IPS DF 19.7 (cell line): ENCODE results near the gene AMOTL1.
"Not testable (repeated sequence)": the region's sequence is repeated elsewhere in the genome, so short reads cannot be mapped to it uniquely, and the experiment has no call there.

Experiments used
- DNase-seq: peaks from one replicate; pipeline ENCODE4 v3.0.0-alpha.2; 2013; ENCODE audit warnings: low read depth, low spot score

The AMOTL1 gene

DNA sequence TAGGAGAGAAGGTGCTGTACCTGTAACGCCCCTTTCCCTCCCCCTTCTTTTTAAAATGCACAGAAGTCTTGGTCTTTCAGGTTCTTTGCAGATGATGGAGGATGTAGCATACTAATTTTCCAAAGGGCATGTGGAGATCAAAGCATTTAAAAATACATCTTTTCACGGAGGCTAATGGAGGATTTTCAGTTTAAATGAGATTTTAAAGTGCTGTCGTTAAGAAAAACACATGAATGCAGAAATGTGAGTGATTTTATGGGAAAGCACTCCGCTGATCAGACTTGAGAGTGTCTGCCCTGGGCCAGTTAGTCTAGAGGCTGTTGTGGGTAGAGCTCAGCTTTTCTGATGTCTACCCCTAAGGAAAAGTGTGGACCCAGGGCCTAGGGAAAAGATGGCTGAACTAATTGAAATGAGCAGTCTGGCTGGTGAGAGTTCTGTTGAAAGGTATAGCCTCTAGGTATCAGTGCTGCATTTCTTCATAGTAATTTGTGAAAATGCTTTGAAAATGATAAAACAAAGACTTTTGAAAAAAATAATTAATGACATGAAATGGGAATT lies 2.5 kb downstream of the AMOTL1 start:
- DNase-seq: no peak

DNA sequence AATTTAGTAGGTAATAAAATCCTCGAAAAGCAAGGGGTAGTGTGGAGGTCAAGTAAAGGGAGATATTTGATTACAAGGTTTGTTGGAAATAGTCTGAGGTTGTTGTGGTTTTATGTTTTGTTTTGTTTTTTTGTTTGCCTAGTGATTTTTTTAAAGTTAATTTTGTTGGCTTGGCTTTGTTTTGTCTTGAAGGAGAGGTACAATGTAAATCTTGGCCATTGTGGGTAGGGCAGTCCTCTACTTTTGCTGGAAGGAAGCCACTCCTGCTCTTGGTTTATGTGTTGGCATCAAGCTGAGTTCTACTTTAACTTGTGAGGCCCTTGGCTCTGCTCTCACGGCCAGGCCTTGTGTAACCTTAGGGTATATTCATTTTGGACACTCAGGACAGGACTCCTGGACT lies 3.2 kb downstream of the AMOTL1 start:
- DNase-seq: no peak

DNA sequence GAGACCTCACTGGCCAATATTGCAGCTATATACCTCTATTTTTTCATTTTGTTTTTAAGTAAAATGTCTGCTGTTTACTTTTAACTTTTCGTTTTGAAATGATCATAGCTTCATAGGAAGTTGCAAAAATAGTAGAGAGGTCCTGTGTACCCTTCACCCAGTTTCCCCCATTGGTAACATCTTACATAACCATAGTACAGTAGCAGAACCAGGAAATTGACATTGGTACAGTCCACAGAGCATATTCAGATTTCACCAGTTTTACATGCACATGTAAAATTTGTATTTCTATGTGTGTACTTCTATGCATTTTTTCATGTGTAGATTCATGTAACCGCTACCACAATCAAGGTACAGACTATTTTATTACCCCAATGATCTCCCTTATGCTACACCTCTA lies 3.8 kb downstream of the AMOTL1 start:
- DNase-seq: no peak

DNA sequence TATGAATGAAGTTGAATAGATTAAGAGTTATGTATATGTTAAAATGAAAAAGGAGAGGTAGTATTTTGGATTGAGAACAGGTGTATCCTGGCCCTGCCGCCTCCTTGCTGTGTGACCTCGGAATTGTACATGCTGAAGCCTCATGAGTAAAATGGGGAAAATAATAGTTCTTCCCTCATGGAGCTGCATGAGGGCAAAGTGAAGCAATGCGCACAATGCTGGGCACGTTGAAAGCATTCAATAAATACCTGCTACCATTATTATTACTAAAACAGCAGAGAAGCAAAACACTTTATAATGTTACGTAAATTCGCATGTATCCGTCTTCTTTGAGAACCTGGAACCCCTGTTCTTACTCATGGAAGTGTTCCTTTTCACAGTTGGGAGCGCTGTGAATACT lies 5.7 kb downstream of the AMOTL1 start:
- no peak for DNase-seq

DNA sequence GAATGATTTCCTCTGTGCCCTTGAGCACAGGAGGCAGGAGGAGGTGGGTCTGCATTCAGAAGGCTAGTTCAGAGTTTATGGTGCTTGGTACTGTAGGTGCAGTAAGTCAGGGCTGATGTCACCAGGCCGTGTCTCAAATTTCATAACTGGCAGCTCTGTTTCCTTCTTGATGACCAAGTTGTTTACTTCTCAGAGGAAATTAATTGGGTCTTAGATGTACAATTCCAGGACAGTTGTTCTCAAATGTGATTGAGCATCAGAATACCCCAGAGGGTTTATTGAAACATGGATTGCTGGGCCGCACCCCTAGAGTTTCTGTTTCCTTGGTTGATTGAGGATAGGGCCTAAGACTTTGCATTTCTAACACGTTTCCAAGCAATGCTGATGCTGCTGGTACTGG lies 6.2 kb downstream of the AMOTL1 start:
- no peak for DNase-seq

DNA sequence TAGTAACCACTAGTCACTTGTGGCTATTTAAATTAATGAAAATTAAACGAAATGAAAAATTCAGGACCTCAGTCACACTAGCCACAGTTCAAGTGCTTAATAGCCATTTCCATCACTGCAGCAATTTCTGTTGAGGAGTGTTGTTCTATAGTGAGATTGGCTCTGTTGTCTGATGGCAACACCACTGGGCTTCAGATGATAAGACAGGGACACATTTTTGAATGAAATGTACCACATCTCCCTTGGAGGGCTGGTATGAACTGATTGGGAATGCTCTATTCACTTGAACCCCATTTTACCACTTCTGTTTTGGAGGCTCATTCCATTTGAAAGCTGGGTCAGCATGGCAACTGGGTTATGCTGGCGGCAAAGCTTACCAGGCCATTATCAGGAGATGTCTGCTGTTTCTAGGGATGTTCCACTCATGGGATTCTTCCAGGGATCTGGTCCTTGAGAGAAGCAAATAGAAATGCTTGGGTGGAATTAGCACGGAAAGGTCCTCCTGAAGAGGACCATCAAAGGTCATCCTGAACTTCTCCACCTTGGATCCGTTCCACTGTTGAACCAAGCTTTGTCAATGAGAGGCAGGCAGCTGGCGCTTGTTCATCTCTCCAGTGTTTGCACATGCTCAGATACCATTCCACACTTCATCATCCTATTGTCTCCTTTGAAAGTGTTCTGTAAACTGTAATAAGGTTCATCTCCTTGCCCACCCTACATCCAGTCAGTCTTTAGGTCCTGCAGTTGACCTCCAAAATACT lies 7.6 kb downstream of the AMOTL1 start:
- no peak for DNase-seq

DNA sequence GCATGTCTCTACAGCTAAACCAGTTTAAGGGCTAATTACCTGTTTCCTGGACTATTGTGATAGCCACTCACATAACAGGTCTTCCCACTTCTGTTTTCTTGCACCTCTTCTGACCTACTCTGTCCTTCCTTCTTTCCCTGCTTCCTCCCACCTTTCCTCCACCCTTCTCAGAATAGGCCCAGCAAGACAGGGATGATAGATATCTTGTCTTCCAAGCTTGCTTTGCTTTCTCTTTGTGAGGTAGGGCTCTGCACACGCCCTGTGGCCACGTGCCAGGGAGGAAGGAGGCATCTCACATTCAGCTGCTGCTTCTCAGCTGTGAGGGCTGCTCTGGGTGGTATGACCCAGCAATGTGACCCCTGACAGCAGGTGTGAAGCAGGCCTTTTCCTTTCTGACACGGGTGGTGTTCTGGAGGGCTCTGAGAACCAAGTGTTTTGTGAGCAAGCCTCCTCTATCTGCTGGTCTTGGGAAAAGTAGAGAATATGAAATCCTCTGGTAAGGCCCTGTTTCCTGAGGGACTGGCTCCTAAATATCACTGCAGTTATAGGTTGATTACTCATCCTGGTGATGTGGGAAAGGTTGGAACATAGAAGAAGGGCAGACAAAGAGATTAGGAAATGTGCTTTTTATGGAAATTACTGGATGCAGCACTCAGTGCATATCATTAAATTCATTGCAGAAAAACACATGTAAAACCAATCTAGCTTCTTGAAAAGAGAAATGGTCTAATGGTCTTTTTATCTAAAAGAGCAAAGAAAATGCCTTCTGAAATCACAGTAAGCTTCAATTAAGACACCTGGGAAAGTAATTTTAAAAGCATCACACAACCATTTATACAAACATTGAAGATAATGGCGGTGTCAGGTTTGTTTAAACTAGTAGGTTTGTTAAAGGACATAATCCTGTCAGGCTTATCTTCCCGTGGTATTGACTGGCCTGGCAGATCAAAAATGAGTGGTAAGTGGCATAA lies 8.5 kb downstream of the AMOTL1 start:
- no peak for DNase-seq

DNA sequence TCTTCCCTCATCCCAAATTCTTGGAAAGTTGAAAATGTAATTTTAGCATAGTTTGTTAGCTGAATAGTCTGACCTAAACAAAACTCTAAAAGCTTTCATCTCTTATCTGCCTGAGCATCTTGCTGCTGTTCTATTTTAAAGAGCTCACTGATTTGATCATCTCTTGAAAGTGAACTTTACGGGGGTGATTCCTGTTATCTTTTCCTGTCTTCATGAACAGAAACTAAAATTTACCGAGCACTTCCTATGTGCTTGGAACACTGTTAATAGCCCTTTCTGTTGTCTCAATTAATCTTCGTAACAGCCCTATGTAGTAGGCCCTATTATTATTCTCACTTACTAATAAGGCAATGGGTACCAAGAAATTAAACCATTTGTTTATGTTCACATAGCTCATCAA lies 12.3 kb downstream of the AMOTL1 start:
- DNase-seq: no peak

DNA sequence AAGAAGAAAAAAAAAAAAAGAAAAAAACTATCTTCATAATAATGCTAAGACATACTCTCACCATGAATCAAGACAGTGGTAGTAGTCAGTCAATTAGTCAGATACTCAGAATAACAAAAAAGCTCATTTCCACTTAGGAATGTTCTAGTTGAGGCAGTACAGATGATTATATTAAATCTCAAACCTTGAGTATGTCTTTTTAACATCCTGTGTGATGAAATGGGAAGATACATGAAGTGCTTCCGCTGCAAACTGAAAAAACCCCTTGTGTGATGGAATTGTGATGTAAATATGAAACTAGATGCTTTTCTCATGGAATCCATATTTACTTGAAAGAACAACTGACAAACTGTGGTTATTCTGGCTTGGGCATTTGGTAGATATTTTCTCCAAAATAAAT lies 13.7 kb downstream of the AMOTL1 start:
- DNase-seq: no peak

DNA sequence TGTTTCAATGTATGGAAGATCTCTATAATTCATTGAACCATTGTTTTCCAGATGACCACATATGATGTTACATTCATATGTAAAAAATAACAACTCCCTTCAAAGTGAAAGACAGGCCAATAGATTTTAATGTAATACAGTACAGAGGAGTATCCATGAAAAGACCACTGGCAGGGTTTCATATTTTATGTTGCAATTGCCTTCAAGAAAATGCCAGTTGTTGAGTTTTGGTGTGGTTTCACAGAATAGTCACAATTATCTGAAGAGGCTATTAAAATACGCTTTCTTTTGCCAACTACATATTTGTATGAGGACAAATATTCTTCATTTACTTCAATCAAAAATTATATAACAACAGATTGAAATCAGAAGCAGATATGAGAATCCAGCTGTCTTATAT lies 14.3 kb downstream of the AMOTL1 start:
- no peak for DNase-seq

DNA sequence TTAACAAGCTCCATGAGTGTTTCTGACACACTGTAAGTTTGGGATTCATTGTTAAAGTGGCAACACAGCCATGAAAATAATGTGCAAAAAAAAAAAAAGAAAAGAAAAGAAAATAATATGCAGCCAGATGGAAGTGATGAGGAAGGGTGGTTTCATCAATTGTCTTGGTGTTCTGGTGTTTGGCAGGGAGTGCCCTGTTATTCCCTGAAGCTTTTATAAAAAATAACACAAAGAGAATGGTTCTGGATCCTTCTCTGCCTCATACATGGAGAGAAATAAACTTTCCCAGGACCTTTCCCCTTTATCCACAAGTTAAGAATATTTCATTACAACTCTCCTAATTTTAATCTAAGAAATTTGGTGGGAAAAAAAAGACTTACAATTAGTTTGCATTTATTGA lies 16.7 kb downstream of the AMOTL1 start:
- no peak for DNase-seq

DNA sequence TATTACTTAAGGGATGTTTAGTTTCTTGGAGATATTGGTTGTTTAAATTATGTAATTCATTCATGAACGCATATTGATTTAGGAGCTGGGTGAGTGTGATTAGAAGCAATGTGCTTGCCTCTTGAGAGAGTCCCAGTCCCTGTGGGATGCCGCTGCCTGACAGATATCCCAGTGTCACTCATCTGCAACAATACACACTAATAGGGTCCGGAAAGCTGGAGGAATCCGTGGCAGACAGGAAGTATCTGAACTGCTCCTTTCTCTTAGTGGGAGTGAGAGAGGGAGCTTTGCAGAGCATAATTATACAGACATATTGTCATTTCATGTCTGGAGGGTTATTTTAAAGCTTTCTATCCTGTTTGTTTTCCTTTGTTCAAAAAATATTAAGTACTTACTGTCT lies 17.4 kb downstream of the AMOTL1 start:
- no peak for DNase-seq

DNA sequence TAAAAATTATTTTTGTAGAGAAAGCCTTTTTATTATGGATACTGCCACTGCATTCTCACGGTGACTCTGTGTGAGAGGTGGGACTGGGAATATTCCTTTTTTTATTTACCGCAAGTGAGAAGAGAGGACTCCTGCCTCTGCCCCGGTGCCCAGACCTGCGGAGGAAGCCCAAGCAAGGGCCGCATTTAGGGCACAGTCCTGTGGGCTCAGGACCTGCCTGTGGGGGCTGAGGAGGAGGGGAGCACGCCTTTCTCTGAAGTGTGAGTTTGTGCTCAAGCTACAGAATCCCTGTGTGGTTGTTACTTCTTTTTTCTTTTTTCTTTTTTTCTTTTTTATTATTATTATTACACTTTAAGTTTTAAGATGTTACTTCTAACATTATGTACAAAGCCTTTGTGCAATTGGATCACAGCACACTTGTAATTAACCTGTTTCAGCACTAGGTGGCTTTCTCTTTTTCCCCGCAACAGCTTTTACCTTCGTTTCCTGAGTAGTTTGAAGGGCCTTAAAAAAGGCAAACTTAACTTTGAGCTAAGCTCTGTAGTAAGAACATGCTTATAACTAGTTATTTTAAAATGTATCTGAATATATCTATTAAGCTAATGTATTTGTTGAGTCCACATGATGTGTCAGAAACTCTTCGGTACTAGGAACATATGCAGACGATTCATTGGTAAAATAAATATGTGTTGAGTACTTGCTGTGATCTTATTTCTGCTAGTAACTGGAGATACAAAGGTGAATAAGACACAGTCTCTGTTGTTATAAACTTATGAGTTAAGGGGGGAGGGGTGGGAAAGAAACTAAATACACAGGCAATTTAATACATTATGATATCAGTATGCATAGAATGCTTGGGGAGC lies 18.3 kb downstream of the AMOTL1 start:
- DNase-seq: no peak

DNA sequence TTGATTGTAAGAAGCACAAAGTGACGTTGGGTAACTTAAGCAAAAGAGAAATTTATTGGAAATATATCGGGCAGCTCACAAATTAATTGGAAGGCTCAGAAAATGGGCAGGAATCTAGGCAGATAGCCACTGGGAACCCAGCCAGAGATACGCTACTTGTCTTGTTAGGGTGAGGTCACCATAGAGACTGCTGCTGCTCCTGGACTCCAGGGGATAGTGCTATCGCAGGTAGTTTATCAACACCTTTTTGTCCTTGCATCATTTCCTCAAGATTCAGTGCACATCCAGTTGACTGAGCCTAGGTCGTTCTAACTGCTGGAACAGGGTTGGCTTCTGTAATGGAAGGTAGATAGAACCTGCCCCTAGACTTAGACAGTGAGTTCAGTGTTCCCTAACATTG lies 19.6 kb downstream of the AMOTL1 start:
- DNase-seq: no peak

DNA sequence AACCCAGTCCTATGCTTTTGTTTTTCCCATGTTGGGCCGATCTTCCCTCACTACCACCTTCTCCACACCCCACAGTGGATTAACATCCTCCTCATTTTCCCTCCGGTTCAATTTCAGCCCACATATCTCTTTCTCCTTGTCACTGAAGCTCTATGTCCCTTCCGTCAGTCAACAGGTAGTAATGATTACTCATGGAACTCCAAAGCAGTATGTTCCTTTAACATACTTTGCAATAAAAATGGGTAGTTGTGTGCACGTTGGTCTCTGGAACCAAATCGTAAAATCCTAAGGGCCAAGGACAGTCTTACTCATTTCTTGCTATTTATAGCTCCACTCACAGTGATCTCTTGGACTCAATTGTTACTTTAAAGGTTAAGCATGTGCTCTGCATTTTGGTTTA lies 20.2 kb downstream of the AMOTL1 start:
- no peak for DNase-seq

DNA sequence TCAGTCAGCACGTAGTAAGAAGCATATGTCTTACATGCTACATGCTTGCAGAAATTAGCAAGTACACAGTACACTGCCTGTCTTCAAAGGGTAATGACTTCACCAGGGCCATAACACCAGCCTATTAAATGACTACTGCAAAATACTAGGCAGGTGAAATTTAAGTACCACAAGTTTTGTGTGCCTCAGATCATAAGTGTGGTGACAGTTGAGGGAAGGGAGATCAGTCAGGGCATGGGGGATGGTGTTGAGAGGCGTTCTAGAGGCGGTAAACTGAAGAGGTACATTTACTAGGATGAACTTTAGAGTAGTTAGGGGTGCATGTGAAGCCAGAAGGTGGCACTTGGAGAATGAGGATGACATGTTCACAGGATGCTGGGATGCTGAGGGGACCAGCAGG lies 22.0 kb downstream of the AMOTL1 start:
- no peak for DNase-seq

DNA sequence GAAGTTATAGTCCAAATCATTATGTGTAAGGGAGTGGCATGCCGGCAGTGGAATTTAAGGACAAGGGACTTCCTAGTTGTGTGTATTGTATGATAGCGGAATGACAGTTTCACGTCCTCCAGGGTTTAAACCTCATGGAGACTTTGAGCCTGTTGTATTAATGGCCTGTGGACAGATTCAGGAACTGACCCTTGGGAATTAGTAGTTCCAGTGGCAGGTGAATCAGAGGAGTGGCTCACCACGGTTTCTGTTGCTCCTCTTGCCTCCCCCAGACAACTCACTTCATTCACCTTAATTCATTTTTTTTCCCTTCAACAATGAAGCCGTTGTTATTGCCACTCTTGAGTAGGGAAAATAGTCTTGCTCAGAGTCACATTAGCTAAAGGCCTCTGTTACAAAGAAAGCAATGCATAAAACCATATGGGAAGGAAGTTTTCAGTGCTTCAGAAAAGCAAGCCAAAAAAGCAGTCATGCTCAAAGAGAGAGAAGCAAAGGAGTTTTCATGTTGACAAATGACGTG lies 22.6 kb downstream of the AMOTL1 start:
- DNase-seq: no peak

DNA sequence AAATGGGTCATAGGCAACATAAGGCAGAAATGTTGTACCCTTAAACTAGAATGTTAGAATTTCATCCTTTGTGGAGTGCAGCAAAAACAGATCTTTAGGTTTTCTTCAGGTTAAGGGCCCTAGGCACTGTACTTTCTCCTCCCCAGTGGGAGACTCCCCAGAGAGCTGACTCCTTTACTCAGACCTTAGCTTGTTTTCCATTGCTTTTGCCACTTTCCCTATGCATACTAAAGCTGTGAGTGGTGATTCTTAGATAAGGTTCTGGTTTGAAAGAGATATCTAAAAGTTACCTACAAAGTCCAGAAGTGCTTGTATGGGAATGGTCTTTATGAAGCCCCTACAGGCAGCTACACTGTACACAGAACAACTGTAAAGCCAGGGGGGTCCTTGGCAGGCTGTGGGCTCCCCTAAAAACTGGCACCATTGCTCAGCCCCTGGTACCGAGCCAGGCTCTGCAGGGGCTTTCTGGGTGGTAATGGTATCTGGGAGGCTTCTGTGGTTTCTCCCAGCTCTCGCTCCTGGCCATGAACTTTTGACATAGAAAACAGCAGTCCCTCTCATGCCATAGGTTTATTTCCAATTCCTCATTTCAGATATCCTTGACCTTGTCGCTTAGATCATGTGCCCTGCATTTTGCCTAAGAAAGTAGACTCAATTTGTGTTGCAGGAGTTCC lies 23.2 kb downstream of the AMOTL1 start:
- DNase-seq: no peak

DNA sequence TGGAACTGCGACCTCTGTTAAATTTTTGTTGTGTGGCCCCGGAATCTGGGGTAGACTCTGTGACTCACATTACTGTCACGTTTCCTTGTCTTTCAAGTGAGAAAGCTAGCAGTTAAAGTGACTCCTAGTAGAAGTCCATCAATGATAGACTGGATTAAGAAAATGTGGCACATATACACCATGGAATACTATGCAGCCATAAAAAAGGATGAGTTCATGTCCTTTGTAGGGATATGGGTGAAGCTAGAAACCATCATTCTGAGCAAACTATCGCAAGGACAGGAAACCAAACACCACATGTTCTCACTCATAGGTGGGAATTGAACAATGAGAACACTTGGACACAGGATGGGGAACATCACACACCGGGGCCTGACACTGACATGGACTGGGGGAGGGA lies 23.8 kb downstream of the AMOTL1 start:
- not testable (repeated sequence) for DNase-seq

DNA sequence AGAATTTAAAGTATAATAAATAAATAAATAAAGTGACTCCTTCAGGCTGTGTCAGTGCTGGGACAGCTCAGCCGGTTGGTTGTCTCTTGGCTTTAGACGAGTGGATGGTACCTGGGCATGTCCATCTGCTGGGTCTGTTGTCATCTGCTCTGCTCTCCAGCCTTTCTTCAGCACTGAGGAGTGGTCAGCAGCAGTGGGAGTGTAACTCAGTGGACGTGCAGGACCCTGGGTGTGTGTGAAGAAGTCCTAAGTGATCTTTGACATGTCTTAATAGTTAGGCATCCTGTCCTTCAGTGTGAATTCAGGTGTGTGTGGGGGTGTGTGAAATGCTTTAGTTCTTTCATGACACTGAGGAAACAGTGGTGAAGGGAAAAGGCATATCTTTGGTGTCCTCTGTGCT lies 24.3 kb downstream of the AMOTL1 start:
- DNase-seq: no peak

DNA sequence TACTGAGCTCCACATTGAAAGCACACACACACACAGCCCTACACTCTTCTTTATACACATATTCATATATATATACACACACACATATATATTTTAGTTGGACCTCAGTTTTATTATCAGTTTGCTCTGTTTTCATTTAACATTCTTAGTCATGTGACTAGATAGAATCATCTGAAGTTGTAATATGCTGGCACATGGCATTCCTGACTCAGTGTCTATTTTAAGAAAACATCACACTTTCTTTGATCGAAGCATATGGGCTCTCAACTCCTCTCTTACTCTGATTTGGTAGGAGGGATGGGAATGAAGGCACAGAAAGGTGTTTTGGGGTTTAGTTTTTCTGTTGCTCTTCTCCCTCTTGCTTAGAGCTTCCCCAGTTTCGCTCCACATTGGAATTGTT lies 24.8 kb downstream of the AMOTL1 start:
- DNase-seq: no peak
